ENCODE results near the gene EPOP.

EPOP gene

DNA sequence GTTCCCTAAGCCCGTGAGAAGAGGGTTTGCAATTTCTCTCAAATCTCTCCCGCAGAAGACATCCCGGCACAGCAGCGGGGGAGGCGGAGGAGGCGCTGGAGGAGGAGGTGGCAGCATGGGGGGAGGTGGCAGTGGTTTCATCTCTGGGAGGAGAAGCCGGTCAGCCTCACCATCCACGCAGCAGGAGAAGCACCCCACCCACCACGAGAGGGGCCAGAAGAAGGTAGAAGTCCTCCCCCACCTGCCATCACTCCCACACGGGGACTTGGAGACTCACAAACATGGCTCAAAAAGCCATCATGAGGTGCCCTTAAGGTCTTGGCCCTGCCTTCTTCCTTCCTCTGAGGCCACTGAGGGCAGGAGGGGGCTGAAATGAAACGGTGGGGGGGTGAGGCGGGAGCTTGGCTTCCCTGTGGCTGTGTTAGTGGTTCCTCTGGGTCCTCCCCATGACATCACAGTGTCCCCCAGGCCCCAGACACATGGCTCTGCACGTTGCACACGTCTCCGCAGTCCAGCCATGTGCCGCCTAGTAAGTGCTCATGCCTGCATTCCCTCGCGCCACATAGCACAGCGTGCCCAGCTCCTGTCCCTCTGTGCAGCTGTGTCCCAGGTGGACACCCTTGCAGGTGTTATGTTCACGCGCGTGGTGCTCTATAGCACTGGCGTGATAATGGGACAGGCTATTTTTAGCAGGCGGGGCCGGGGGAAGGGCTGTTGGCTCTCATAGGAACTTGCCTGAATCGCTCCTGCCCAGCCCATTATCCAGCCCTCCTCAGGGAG lies 37.2 kb upstream of the EPOP start:
- Histone ChIP-seq H3K36me3 (ENCODE audit: insufficient read depth, low read length) (0 out of 2 replicates have a peak, but pooled peaks cover 3% of the 10 kb centered on the region), H3K9me3 (ENCODE audit: insufficient read depth, low read depth, low read length) (no peaks in the 10 kb centered on the region), H3K4me3 (ENCODE audit: low read length) (no peak overlapping the region), H3K4me1 (ENCODE audit: insufficient read depth, low read length) (peaks cover 20% of the 10 kb centered on the region), H3K27ac (ENCODE audit: low read depth, low read length) (no peak overlapping the region), H3K9ac (ENCODE audit: low read depth, low read length) (no peak overlapping the region), H3K27me3 (ENCODE audit: insufficient read depth, low read length) (peaks cover 19% of the 10 kb centered on the region)
- WGBS = 91% methylated on average over 25 of the region's 26 CpGs

DNA sequence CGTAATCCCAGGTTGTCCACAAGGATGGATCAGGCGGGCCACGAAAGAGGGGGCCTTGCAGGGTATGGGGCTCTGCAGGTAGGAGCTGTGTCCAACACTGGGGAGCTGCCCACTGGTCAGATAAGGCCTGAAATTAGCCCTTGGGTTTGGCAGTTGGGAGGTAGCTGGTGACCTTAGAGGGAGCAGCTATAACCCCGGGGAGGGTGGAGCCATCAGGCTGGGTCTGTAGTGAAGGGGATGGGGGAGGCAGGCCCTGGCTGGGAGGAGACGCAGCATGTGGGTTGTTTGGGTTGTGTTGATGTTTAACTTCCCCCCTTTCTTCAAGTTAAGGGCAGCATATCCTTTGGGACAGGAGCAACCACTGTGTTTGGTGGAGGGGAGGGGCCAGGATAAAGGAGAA lies 36.2 kb upstream of the EPOP start:
- Histone ChIP-seq H3K4me3 (ENCODE audit: low read length) (no peak overlapping the region), H3K4me1 (ENCODE audit: insufficient read depth, low read length) (peaks cover 24% of the 10 kb centered on the region), H3K9me3 (ENCODE audit: insufficient read depth, low read depth, low read length) (no peaks in the 10 kb centered on the region), H3K9ac (ENCODE audit: low read depth, low read length) (no peak overlapping the region), H3K36me3 (ENCODE audit: insufficient read depth, low read length) (0 out of 2 replicates have a peak, but pooled peaks cover 3% of the 10 kb centered on the region), H3K27me3 (ENCODE audit: insufficient read depth, low read length) (peaks cover 29% of the 10 kb centered on the region), H3K27ac (ENCODE audit: low read depth, low read length) (no peak overlapping the region)
- 76% methylated on average over 5 of the region's 5 CpGs for WGBS

DNA sequence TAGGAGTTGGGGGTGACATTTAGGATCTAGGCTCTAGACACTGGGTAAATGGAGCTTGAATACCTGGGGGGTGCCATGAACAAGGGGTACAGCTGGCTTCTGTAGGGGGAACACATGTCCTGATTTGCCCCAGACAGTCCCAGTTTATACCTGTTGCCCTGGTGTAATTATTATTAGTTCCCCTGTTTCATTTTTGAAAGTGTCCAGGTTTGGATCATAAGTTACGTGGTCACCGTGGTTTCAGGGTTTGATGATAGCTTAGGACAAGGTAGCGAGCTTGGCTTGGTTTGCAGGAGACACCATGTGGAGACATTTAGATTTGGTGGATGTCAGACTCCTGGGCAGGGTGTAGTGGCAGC lies 35.8 kb upstream of the EPOP start:
- H3K27ac ChIP-seq (ENCODE audit: low read depth, low read length) = no peak overlapping the region
- no peak overlapping the region for H3K4me3 ChIP-seq (ENCODE audit: low read length)
- no peak overlapping the region for H3K9ac ChIP-seq (ENCODE audit: low read depth, low read length)
- WGBS = 95% methylated on average over 3 of the region's 3 CpGs
- peaks cover 30% of the 10 kb centered on the region for H3K27me3 ChIP-seq (ENCODE audit: insufficient read depth, low read length)
- no peaks in the 10 kb centered on the region for H3K9me3 ChIP-seq (ENCODE audit: insufficient read depth, low read depth, low read length)
- peaks cover 21% of the 10 kb centered on the region for H3K4me1 ChIP-seq (ENCODE audit: insufficient read depth, low read length)
- 0 out of 2 replicates have a peak, but pooled peaks cover 3% of the 10 kb centered on the region for H3K36me3 ChIP-seq (ENCODE audit: insufficient read depth, low read length)

DNA sequence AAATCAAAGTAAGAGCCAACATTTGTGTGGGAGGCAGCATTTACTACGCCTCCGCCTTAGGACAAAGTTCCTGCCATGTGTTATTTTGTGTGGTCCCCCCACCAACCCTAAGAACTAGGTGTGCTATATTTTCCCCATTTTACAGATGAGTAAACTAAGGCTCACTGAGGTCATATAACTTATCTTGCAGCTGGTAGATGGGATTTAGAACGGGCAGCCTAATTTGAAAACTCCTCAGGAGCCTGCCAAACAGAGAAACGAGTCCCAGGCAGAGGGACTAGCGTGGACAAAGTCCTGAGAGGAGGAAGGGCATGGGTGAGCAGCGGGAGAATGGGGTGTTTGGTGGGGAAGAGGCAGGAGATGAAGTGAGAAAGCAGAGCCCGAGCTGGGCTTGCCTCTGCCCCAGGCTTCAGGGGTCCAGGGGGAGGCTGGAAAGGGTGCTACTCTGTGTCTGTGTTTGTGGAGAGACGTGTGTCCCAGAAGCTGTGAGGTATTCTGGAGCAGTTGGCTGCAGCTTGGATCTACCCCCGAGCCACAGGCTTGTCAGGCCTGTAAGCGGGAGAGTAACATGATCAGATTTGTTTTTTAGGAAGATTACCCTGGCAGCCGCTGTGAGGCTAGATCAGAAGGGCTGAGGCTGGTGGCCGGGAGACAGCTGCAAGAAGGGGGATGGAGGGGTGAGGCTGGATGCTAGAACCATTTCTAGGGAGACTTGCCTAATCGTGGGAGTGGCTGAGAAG lies 35.3 kb upstream of the EPOP start:
- Histone ChIP-seq H3K27me3 (ENCODE audit: insufficient read depth, low read length) (peaks cover 30% of the 10 kb centered on the region), H3K4me1 (ENCODE audit: insufficient read depth, low read length) (peaks cover 17% of the 10 kb centered on the region), H3K4me3 (ENCODE audit: low read length) (no peak overlapping the region), H3K9me3 (ENCODE audit: insufficient read depth, low read depth, low read length) (no peaks in the 10 kb centered on the region), H3K27ac (ENCODE audit: low read depth, low read length) (no peak overlapping the region), H3K9ac (ENCODE audit: low read depth, low read length) (no peak overlapping the region), H3K36me3 (ENCODE audit: insufficient read depth, low read length) (0 out of 2 replicates have a peak, but pooled peaks cover 3% of the 10 kb centered on the region)
- 86% methylated on average over 13 of the region's 13 CpGs for WGBS

DNA sequence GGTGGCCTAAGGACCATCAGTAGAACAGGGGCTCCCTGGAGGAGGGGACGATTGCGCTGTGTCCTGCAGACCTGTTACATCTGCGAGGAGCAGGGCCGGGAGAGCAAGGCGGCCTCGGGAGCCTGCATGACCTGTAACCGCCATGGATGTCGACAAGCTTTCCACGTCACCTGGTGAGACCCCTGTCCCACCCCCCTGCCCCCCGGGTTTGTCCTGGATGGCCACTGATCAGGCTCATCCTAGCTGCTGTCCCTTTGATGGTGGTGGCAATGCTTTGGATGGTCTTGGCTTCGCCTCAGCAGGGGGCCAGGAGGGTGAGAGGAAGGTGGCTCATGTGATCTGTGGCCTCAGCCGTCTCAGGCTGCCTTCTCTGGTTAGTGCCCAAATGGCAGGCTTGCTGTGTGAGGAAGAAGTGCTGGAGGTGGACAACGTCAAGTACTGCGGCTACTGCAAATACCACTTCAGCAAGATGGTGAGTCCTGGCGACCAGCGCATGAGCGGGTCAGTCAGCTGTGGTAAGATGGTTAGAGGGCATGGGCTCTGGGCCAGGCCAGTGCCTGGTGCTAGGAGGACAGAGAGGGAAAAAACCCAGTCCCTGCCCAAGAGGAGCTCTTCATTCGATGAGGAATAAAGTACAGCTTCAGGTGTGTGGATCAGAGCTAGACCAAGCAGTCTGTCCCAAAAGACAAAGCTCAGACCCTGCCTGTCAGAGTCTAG lies 34.5 kb upstream of the EPOP start:
- 93% methylated on average over 18 of the region's 18 CpGs for WGBS
- 0 out of 2 replicates have a peak, but pooled peaks cover 3% of the 10 kb centered on the region for H3K36me3 ChIP-seq (ENCODE audit: insufficient read depth, low read length)
- no peak overlapping the region for H3K4me3 ChIP-seq (ENCODE audit: low read length)
- H3K27me3 ChIP-seq (ENCODE audit: insufficient read depth, low read length) = peaks cover 36% of the 10 kb centered on the region
- H3K4me1 ChIP-seq (ENCODE audit: insufficient read depth, low read length) = peaks cover 17% of the 10 kb centered on the region
- no peak overlapping the region for H3K9ac ChIP-seq (ENCODE audit: low read depth, low read length)
- no peak overlapping the region for H3K27ac ChIP-seq (ENCODE audit: low read depth, low read length)
- H3K9me3 ChIP-seq (ENCODE audit: insufficient read depth, low read depth, low read length) = no peaks in the 10 kb centered on the region

DNA sequence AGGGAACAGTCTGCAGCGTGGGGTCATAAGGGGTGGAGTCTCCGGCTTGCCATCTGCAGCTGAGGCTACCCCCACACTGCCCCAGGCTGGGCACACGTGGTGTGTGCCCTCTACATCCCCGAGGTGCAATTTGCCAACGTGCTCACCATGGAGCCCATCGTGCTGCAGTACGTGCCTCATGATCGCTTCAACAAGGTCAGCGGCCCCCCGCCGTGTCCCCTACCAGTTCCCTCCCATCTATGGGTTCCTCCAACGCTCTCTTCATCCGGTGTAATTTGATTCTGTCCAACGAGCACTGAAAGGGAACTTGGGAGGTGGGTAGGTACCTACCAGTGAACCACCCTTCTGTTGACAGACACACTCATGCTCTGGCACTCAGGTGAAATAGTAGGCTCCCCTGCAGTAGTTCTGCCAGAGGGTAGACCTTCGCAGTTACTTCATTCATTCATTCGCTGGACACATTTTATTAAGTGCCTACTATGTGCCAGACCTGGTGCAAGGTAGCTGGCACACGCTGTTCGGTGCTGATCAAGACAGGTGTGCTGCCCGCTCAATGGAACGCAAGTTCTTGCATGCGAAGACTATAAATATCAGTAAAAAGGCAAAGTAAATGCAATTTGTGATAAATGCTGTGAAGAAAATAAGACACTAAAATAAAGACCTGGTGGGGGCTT lies 33.1 kb upstream of the EPOP start:
- Histone ChIP-seq H3K9ac (ENCODE audit: low read depth, low read length) (no peak overlapping the region), H3K27ac (ENCODE audit: low read depth, low read length) (no peak overlapping the region), H3K4me3 (ENCODE audit: low read length) (no peak overlapping the region; the same call in 1 of the 2 replicates), H3K36me3 (ENCODE audit: insufficient read depth, low read length) (0 out of 2 replicates have a peak, but pooled peaks cover 3% of the 10 kb centered on the region), H3K27me3 (ENCODE audit: insufficient read depth, low read length) (peaks cover 50% of the 10 kb centered on the region), H3K4me1 (ENCODE audit: insufficient read depth, low read length) (peaks cover 24% of the 10 kb centered on the region), H3K9me3 (ENCODE audit: insufficient read depth, low read depth, low read length) (no peaks in the 10 kb centered on the region)
- WGBS = 86% methylated on average over 21 of the region's 21 CpGs

DNA sequence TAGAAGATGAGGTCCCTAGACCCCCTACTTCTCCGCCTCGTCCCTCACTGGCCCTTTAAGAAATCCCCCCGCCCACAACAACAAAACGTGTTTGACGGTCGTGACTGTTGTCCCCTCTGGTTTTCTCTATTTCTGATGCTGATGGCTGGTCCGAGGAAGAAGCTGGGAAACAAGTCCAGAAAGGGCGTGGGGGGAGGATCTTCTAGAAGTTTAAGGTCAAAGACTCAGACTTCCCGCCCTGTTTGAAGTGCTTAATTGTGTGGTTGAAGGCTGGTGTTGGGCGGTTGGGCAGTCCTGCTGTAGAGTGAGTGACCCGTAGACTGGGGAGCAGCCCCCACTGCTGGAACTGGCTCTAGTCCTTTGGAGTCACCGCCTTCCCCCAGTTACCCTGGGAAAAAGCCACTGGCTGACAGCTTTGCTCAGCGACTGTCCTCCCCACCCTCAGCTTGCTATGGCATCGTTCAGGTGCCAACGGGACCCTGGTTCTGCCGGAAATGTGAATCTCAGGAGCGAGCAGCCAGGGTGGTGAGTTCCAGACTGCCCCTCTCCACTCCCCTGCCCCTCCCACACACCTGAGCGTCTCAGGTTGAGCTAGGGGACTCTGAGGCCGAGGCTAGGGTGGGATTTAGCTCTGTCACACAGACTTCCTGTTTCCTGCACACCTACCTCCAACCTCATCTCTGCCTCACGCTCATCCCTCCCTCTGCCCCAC lies 31.9 kb upstream of the EPOP start:
- Histone ChIP-seq H3K9me3 (ENCODE audit: insufficient read depth, low read depth, low read length) (no peaks in the 10 kb centered on the region), H3K36me3 (ENCODE audit: insufficient read depth, low read length) (0 out of 2 replicates have a peak, but pooled peaks cover 3% of the 10 kb centered on the region), H3K4me1 (ENCODE audit: insufficient read depth, low read length) (peaks cover 26% of the 10 kb centered on the region), H3K9ac (ENCODE audit: low read depth, low read length) (no peak overlapping the region), H3K27me3 (ENCODE audit: insufficient read depth, low read length) (peaks cover 62% of the 10 kb centered on the region), H3K4me3 (ENCODE audit: low read length) (peak overlapping the region; percentile 63), H3K27ac (ENCODE audit: low read depth, low read length) (no peak overlapping the region)
- WGBS = 11% methylated on average over 19 of the region's 20 CpGs

DNA sequence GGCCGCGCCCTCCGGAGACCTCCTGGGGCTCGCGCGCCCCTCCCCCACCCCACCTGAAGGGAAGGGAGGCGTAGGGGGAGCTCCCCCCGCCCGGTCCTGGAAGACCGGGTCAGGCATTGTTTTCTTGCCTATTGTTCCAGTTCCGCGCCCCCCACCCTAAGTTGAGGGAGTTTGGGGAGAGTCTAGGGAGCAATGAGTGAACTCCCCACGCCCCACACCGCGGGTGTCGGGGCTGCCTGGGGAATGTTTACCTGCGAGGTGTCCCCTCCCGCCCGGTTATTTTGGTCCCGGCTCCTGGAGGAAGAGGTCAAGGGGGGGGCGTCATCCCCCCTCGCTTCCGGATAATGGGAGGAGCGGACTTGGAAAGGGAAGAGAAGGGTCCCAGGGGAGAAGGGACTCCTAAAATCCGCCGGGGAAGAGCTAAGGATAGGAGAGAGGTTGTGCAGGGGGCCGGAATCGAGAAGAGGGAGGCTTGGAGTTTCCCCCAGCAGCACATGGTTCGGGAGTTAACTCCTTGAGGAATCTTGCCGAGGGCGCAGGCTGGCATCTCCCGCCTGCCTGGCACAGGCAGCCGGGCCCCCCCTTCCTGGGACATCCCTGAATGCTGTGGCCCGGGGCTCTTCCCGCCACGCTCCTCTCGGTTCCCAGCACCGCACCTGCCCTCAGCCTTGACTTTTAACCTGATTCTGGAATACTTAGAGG lies 31.2 kb upstream of the EPOP start:
- Histone ChIP-seq H3K36me3 (ENCODE audit: insufficient read depth, low read length) (0 out of 2 replicates have a peak, but pooled peaks cover 3% of the 10 kb centered on the region), H3K27ac (ENCODE audit: low read depth, low read length) (no peak overlapping the region; the same call in 1 of the 2 replicates), H3K4me3 (ENCODE audit: low read length) (peak overlapping the region; percentile 63), H3K4me1 (ENCODE audit: insufficient read depth, low read length) (peaks cover 26% of the 10 kb centered on the region), H3K27me3 (ENCODE audit: insufficient read depth, low read length) (peaks cover 69% of the 10 kb centered on the region), H3K9me3 (ENCODE audit: insufficient read depth, low read depth, low read length) (no peaks in the 10 kb centered on the region), H3K9ac (ENCODE audit: low read depth, low read length) (no peak overlapping the region)
- under 1% methylated on average over 31 of the region's 38 CpGs for WGBS

DNA sequence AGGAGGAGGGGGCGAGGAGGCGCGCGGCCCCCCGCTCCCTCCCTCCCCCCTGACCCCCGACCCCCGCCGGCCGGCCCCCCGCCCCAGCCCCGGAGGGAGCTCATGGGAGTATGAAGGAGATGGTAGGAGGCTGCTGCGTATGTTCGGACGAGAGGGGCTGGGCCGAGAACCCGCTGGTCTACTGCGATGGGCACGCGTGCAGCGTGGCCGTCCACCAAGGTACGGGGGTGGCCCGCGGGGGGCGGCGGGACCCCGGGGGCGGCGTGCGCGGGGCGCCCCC lies 30.7 kb upstream of the EPOP start:
- 0% methylated on average over 23 of the region's 32 CpGs for WGBS
- Histone ChIP-seq H3K36me3 (ENCODE audit: insufficient read depth, low read length) (0 out of 2 replicates have a peak, but pooled peaks cover 3% of the 10 kb centered on the region), H3K27me3 (ENCODE audit: insufficient read depth, low read length) (peaks cover 74% of the 10 kb centered on the region), H3K9ac (ENCODE audit: low read depth, low read length) (no peak overlapping the region), H3K27ac (ENCODE audit: low read depth, low read length) (no peak overlapping the region; the same call in 1 of the 2 replicates), H3K9me3 (ENCODE audit: insufficient read depth, low read depth, low read length) (no peaks in the 10 kb centered on the region), H3K4me1 (ENCODE audit: insufficient read depth, low read length) (peaks cover 26% of the 10 kb centered on the region), H3K4me3 (ENCODE audit: low read length) (peak overlapping the region; percentile 63)

All from HUES64 (cell line).